Measurements from ENCODE around the gene NDOR1. TPM values are rescaled to one million over a fixed set of nuclear protein-coding genes. Genes with fewer than 3 reads are reported as not detected.

Gene NDOR1
- polyA plus RNA-seq, 4 donors, result 9.2 to 15.3 (median 12.1) TPM

GRCh38 chr9:137185921-137186320, 19.6 kb upstream of the NDOR1 start:
- Histone ChIP-seq H3K36me3 (ENCODE audit: control insufficient read depth in 3 of 3, insufficient read depth in 2 of 3, low read depth in 1 of 3, low read length in 3 of 3) (peaks cover 9 to 85% (median 12%) of the 10 kb centered on the region in 3 donors), H3K9me3 (ENCODE audit: control insufficient read depth in 2 of 2, insufficient read depth in 1 of 2, low read depth in 1 of 2, low read length in 1 of 2) (no peaks in the 10 kb centered on the region), H3K4me3 (ENCODE audit: low read depth in 1 of 3, low read length in 3 of 3) (no peak overlapping the region), H3K27ac (ENCODE audit: low read depth in 1 of 3, low read length in 2 of 3) (no peak overlapping the region), H3K27me3 (ENCODE audit: control insufficient read depth in 3 of 3, insufficient read depth in 3 of 3, low read length in 3 of 3) (no peaks in the 10 kb centered on the region), H3K4me1 (ENCODE audit: control insufficient read depth in 3 of 3, insufficient read depth in 2 of 3, low read depth in 1 of 3, low read length in 2 of 3) (peaks cover 3 to 35% (median 19%) of the 10 kb centered on the region in 3 donors)
- WGBS, 3 donors, result 92 to 96% (median 93%) methylated on average over 19 of the region's 19 CpGs
- FAIRE-seq (no peak), DNase-seq (no peak)

DNA sequence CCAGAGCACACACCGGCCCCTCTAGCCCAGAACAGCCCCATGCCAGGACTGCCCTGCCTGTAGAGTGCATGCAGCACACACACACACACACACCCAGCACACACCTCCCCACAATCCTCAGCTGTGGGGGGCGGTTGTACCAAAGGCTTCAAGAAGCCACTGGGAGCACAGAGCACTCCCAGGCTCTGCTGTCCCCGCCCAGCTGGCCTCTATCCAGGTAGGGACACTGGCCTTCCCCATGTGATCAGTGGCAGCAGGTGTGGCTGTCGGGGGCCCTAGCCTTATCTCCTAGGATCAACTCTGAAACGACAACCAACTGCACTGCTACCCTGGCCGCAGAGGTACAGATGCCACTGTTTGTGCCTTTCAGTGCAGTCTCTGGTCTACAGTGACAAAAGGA, 19.1 kb upstream of the NDOR1 start:
- Histone ChIP-seq H3K27me3 (ENCODE audit: control insufficient read depth in 3 of 3, insufficient read depth in 3 of 3, low read length in 3 of 3) (no peaks in the 10 kb centered on the region), H3K27ac (ENCODE audit: low read depth in 1 of 3, low read length in 2 of 3) (no peak overlapping the region), H3K4me3 (ENCODE audit: low read depth in 1 of 3, low read length in 3 of 3) (no peak overlapping the region), H3K4me1 (ENCODE audit: control insufficient read depth in 3 of 3, insufficient read depth in 2 of 3, low read depth in 1 of 3, low read length in 2 of 3) (peaks cover 3 to 35% (median 19%) of the 10 kb centered on the region in 3 donors), H3K36me3 (ENCODE audit: control insufficient read depth in 3 of 3, insufficient read depth in 2 of 3, low read depth in 1 of 3, low read length in 3 of 3) (peaks cover 9 to 85% (median 12%) of the 10 kb centered on the region in 3 donors), H3K9me3 (ENCODE audit: control insufficient read depth in 2 of 2, insufficient read depth in 1 of 2, low read depth in 1 of 2, low read length in 1 of 2) (no peaks in the 10 kb centered on the region)
- 37 to 69% (median 42%) methylated on average over 6 of the region's 6 CpGs for WGBS, 3 donors
- DNase-seq, result no peak
- no peak for FAIRE-seq

DNA sequence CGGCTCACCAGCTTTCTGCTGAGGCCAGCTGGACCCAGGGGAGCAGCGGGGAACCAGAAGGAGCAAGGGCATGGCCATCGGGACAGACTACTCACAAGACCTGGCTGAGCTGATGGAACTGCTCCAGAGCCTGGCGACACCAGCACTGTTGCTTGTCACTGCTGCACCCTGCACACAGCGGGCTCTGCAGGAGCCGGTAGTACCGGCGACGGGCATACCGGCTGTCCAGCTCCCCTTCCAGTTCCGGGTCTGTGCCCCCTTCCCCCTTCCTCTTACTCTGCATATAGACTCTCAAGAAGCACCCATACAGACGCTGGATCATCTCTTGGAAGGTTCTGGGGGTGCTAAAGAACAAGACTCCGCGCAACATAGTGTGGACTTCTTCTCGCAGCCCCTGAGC, 18.1 kb upstream of the NDOR1 start:
- WGBS, 3 donors, result 75 to 84% (median 75%) methylated on average over 15 of the region's 15 CpGs
- no peak for DNase-seq
- peaks cover 3 to 35% (median 19%) of the 10 kb centered on the region in 3 donors for H3K4me1 ChIP-seq (ENCODE audit: control insufficient read depth in 3 of 3, insufficient read depth in 2 of 3, low read depth in 1 of 3, low read length in 2 of 3)
- H3K9me3 ChIP-seq (ENCODE audit: control insufficient read depth in 2 of 2, insufficient read depth in 1 of 2, low read depth in 1 of 2, low read length in 1 of 2), result no peaks in the 10 kb centered on the region
- FAIRE-seq, result no peak
- H3K27me3 ChIP-seq (ENCODE audit: control insufficient read depth in 3 of 3, insufficient read depth in 3 of 3, low read length in 3 of 3), result no peaks in the 10 kb centered on the region
- no peak overlapping the region for H3K27ac ChIP-seq (ENCODE audit: low read depth in 1 of 3, low read length in 2 of 3)
- H3K36me3 ChIP-seq (ENCODE audit: control insufficient read depth in 3 of 3, insufficient read depth in 2 of 3, low read depth in 1 of 3, low read length in 3 of 3), result peaks cover 9 to 85% (median 9%) of the 10 kb centered on the region in 3 donors
- H3K4me3 ChIP-seq (ENCODE audit: low read depth in 1 of 3, low read length in 3 of 3), result peak overlapping the region; percentile 84 to 100 (median 89)

- 0 to 1% (median 1%) methylated on average over 30 to 31 of the region's 31 CpGs for WGBS, 3 donors
- H3K27me3 ChIP-seq (ENCODE audit: control insufficient read depth in 3 of 3, insufficient read depth in 3 of 3, low read length in 3 of 3), result no peaks in the 10 kb centered on the region
- no peaks in the 10 kb centered on the region for H3K9me3 ChIP-seq (ENCODE audit: control insufficient read depth in 2 of 2, insufficient read depth in 1 of 2, low read depth in 1 of 2, low read length in 1 of 2)
- DNase-seq (no peak), FAIRE-seq (no peak)
- peak overlapping the region; percentile 84 to 100 (median 89) for H3K4me3 ChIP-seq (ENCODE audit: low read depth in 1 of 3, low read length in 3 of 3)
- H3K4me1 ChIP-seq (ENCODE audit: control insufficient read depth in 3 of 3, insufficient read depth in 2 of 3, low read depth in 1 of 3, low read length in 2 of 3), result peaks cover 3 to 35% (median 19%) of the 10 kb centered on the region in 3 donors
- H3K27ac ChIP-seq (ENCODE audit: low read depth in 1 of 3, low read length in 2 of 3), result peak overlapping the region; percentile 73 to 96 (median 96)
- peaks cover 6 to 85% (median 6%) of the 10 kb centered on the region in 3 donors for H3K36me3 ChIP-seq (ENCODE audit: control insufficient read depth in 3 of 3, insufficient read depth in 2 of 3, low read depth in 1 of 3, low read length in 3 of 3)
Measured at GRCh38 chr9:137188086-137188489, 17.4 kb upstream of the NDOR1 start.

GRCh38 chr9:137188490-137189296, 16.8 kb upstream of the NDOR1 start, which contains the start of the genes ANAPC2 and SSNA1:
TSS of gene ANAPC2 (minus strand) at chr9:137188560. CDS start at chr9:137188532, 28 bp downstream.
TSS of gene SSNA1 (plus strand) at chr9:137188676. CDS start at chr9:137188727, 51 bp downstream.
- FAIRE-seq, result no peak
- H3K4me3 ChIP-seq (ENCODE audit: low read depth in 1 of 3, low read length in 3 of 3), result peak within 1 kb of the TSS; percentile 84 to 100 (median 89)
- peak within 1 kb of the TSS; percentile 78 to 96 (median 96) for H3K27ac ChIP-seq (ENCODE audit: low read depth in 1 of 3, low read length in 2 of 3)
- peak; percentile 92 to 99 for DNase-seq
- no peaks in the 10 kb centered on the region for H3K27me3 ChIP-seq (ENCODE audit: control insufficient read depth in 3 of 3, insufficient read depth in 3 of 3, low read length in 3 of 3)
- peaks cover 3 to 85% (median 6%) of the 10 kb centered on the region in 3 donors for H3K36me3 ChIP-seq (ENCODE audit: control insufficient read depth in 3 of 3, insufficient read depth in 2 of 3, low read depth in 1 of 3, low read length in 3 of 3)
- H3K4me1 ChIP-seq (ENCODE audit: control insufficient read depth in 3 of 3, insufficient read depth in 2 of 3, low read depth in 1 of 3, low read length in 2 of 3), result peaks cover 3 to 35% (median 19%) of the 10 kb centered on the region in 3 donors
- 0% methylated on average over 77 to 98 of the region's 98 CpGs for WGBS, 3 donors
- H3K9me3 ChIP-seq (ENCODE audit: control insufficient read depth in 2 of 2, insufficient read depth in 1 of 2, low read depth in 1 of 2, low read length in 1 of 2), result no peaks in the 10 kb centered on the region

DNA sequence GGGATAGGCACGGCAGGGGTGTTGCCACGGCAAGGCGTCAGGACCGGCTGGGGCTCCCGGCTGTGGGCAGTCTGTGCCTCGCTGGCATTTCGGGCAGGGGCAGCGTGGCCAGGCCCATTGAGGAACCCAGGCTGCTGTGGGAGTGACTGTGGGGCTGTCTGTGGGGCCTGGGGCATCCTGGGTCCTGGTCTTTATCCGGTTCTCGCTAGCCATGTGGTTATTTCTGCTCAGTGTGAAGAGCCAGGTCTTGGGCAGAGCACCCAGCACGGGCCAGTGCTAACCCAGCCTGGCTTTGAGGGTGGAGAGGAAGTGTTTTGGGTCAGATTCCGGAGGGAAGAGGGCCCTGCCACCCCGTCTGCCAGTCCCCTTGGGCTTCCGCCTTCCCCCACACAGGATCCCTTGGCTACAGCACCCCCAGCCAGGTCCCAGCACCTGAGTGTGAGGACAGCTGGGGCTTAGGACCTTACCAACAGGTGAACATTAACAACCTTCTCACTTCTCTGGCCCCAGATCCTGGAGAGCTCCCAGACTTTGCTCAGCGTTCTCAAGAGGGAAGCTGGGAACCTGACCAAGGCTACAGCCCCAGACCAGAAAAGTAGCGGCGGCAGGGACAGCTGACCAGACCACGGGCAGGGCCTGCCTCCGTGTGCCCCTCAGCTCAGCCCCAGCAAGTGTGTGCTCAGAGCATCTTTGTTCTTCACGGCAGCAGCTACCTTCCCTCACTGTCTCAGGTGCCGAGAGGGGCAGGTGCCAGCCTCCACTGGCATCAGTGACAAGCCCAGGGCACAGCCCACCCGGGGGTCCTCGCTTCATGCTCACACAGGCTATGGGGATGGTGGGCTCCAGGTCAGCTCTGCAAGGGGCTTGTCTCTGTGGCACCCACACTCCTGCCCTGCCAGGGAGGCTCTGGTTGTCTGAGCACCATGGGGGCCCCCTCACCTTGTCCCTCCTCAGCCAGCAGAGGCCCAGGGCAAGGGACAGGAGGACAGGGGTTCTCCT, 15.9 kb upstream of the NDOR1 start:
- FAIRE-seq, result no peak
- Histone ChIP-seq H3K36me3 (ENCODE audit: control insufficient read depth in 3 of 3, insufficient read depth in 2 of 3, low read depth in 1 of 3, low read length in 3 of 3) (peaks cover 0 to 85% (median 0%) of the 10 kb centered on the region in 3 donors), H3K27me3 (ENCODE audit: control insufficient read depth in 3 of 3, insufficient read depth in 3 of 3, low read length in 3 of 3) (no peaks in the 10 kb centered on the region), H3K27ac (ENCODE audit: low read depth in 1 of 3, low read length in 2 of 3) (peak overlapping the region; percentile 78 to 96 (median 96)), H3K4me1 (ENCODE audit: control insufficient read depth in 3 of 3, insufficient read depth in 2 of 3, low read depth in 1 of 3, low read length in 2 of 3) (peaks cover 3 to 35% (median 19%) of the 10 kb centered on the region in 3 donors), H3K9me3 (ENCODE audit: control insufficient read depth in 2 of 2, insufficient read depth in 1 of 2, low read depth in 1 of 2, low read length in 1 of 2) (no peaks in the 10 kb centered on the region), H3K4me3 (ENCODE audit: low read depth in 1 of 3, low read length in 3 of 3) (peak overlapping the region; percentile 84 to 100 (median 89))
- WGBS, 3 donors, result 14 to 32% (median 25%) methylated on average over 23 of the region's 23 CpGs
- DNase-seq, result no peak

- 33 to 68% (median 60%) methylated on average over 7 to 9 of the region's 9 CpGs for WGBS, 3 donors
- peaks cover 3 to 43% (median 19%) of the 10 kb centered on the region in 3 donors for H3K4me1 ChIP-seq (ENCODE audit: control insufficient read depth in 3 of 3, insufficient read depth in 2 of 3, low read depth in 1 of 3, low read length in 2 of 3)
- H3K27me3 ChIP-seq (ENCODE audit: control insufficient read depth in 3 of 3, insufficient read depth in 3 of 3, low read length in 3 of 3), result no peaks in the 10 kb centered on the region
- FAIRE-seq, result no peak
- peak in 1 of 2 donors; percentile 53 for DNase-seq
- H3K27ac ChIP-seq (ENCODE audit: low read depth in 1 of 3, low read length in 2 of 3), result peak overlapping the region in 1 of 3 donors; percentile 96
- peak overlapping the region in 2 of 3 donors; percentile 89 to 100 for H3K4me3 ChIP-seq (ENCODE audit: low read depth in 1 of 3, low read length in 3 of 3)
- H3K9me3 ChIP-seq (ENCODE audit: control insufficient read depth in 2 of 2, insufficient read depth in 1 of 2, low read depth in 1 of 2, low read length in 1 of 2), result no peaks in the 10 kb centered on the region
- peaks cover 0 to 85% (median 0%) of the 10 kb centered on the region in 3 donors for H3K36me3 ChIP-seq (ENCODE audit: control insufficient read depth in 3 of 3, insufficient read depth in 2 of 3, low read depth in 1 of 3, low read length in 3 of 3)
Measured at GRCh38 chr9:137190315-137190856, 15.1 kb upstream of the NDOR1 start.
